Natural killer cell (primary cell): Measurements from ENCODE around the gene SIPA1L3. TPM values are rescaled to one million over a fixed set of nuclear protein-coding genes. Genes with fewer than 3 reads are reported as not detected.

Experiments
- ATAC-seq, 3 donors: fragments of 150-1000 bp in 2 of 3; fragments of 200-7000 bp in 1 of 3; cut with Tn5 transposase; 1 replicate in 1 of 3; 2 replicates in 2 of 3; pipeline ENCODE4 v1.10.0; 2021; ENCODE audit warnings: mild to moderate bottlenecking in 2 of 3, moderate library complexity in 2 of 3
- DNase-seq, 2 donors: peaks; one replicate each; pipeline versions ENCODE4 v3.0.0 to v3.0.0-alpha.2; 2013 to 2021; ENCODE audit warnings: mixed read lengths in 1 of 2
- H3K27ac ChIP-seq: one replicate; pipeline ENCODE4 v1.5.1; 2013; ENCODE audit warnings: mild to moderate bottlenecking, low read length
- H3K27me3 ChIP-seq: one replicate; pipeline ENCODE4 v1.6.1; 2013; ENCODE audit warnings: low read length; ENCODE audit not compliant: control insufficient read depth, insufficient read depth
- H3K36me3 ChIP-seq: one replicate; pipeline ENCODE4 v1.6.1; 2013; ENCODE audit warnings: low read length; ENCODE audit not compliant: control insufficient read depth, insufficient read depth
- H3K4me1 ChIP-seq: one replicate; pipeline ENCODE4 v1.6.1; 2013; ENCODE audit warnings: low read length; ENCODE audit not compliant: control insufficient read depth, insufficient read depth
- H3K4me3 ChIP-seq: one replicate; pipeline ENCODE4 v1.5.1; 2013; ENCODE audit warnings: low read length
- H3K9me3 ChIP-seq: one replicate; pipeline ENCODE4 v1.6.1; 2013; ENCODE audit warnings: low read length; ENCODE audit not compliant: control insufficient read depth, insufficient read depth
- H3K27ac Mint-ChIP-seq, 2 donors: one replicate each; pipeline ENCODE4 v1.8.0; 2022; ENCODE audit warnings: mild to moderate bottlenecking in 2 of 2, mixed read lengths in 2 of 2, moderate library complexity in 1 of 2
- H3K27me3 Mint-ChIP-seq, 2 donors: one replicate each; pipeline ENCODE4 v1.8.0; 2022; ENCODE audit warnings: low read depth in 2 of 2, mixed read lengths in 2 of 2
- H3K36me3 Mint-ChIP-seq: one replicate; pipeline ENCODE4 v1.8.0; 2022; ENCODE audit warnings: mixed read lengths
- H3K4me1 Mint-ChIP-seq, 2 donors: one replicate each; pipeline ENCODE4 v1.8.0; 2022; ENCODE audit warnings: mixed read lengths in 2 of 2
- H3K4me3 Mint-ChIP-seq: one replicate; pipeline ENCODE4 v1.8.0; 2022; ENCODE audit warnings: mild to moderate bottlenecking, moderate library complexity, mixed read lengths
- H3K9me3 Mint-ChIP-seq, 2 donors: one replicate each; pipeline ENCODE4 v1.8.0; 2022; ENCODE audit warnings: mixed read lengths in 2 of 2
- CTCF ChIP-seq: fragments of 200-600 bp; IDR thresholded peaks from one replicate; pipeline ENCODE4 v1.8.0; 2022; ENCODE audit warnings: antibody characterized with exemption
- WGBS: methylation state at CpG from one replicate; pipeline ENCODE4 v1.1.7; 2013; ENCODE audit warnings: missing lambda C conversion rate; ENCODE audit not compliant: insufficient coverage; 5-methylcytosine and 5-hydroxymethylcytosine counted together
- intact Hi-C: fragments of 100-400 bp; cut with micrococcal nuclease; formaldehyde crosslinking; loops from one replicate; pipeline ENCODE4 v1.14.2; 2022
- total RNA-seq, 4 donors: library from RNA; stranded (reverse); fragments of 120-200 nt in 1 of 4; gene quantifications; one replicate each; pipeline versions ENCODE4 v1.2.3 to v1.2.4, GENCODE V29; 2013 to 2022

Gene SIPA1L3
- total RNA-seq, 3 donors from 2014 or later (not counting 1 experiment from before 2014, with no cell fraction given), result 34.4 to 35.8 (median 35.4) TPM

- peaks cover 4% of the 10 kb centered on the region for H3K4me1 ChIP-seq
- H3K27ac Mint-ChIP-seq, result no peak overlapping the region
Measured at GRCh38 chr19:38252941-38253691, 346.1 kb downstream of the SIPA1L3 start.

GRCh38 chr19:38253788-38254187, 346.8 kb downstream of the SIPA1L3 start:
- H3K27ac Mint-ChIP-seq, result no peak overlapping the region
- Histone ChIP-seq H3K4me3 (no peak overlapping the region), H3K27me3 (no peaks in the 10 kb centered on the region), H3K27ac (no peak overlapping the region), H3K9me3 (no peaks in the 10 kb centered on the region), H3K36me3 (no peaks in the 10 kb centered on the region), H3K4me1 (peaks cover 4% of the 10 kb centered on the region)
- 85% methylated on average over 5 of the region's 5 CpGs for WGBS
- DNase-seq, result no peak
- peaks cover 16 to 32% of the 10 kb centered on the region in 2 donors for H3K27me3 Mint-ChIP-seq
- intact Hi-C loops, result no loop called here
- ATAC-seq, result no peak
- H3K4me1 Mint-ChIP-seq, result peaks cover 0 to 3% of the 10 kb centered on the region in 2 donors
- no peak for TF ChIP-seq CTCF
- no peaks in the 10 kb centered on the region for H3K36me3 Mint-ChIP-seq
- no peaks in the 10 kb centered on the region for H3K9me3 Mint-ChIP-seq
- H3K4me3 Mint-ChIP-seq, result no peak overlapping the region

More at GRCh38 chr19:38252941-38253691, 346.1 kb downstream of the SIPA1L3 start:
- intact Hi-C loops, result no loop called here
- Mint-ChIP-seq H3K4me1 (peaks cover 0 to 3% of the 10 kb centered on the region in 2 donors), H3K9me3 (no peaks in the 10 kb centered on the region), H3K4me3 (no peak overlapping the region), H3K27me3 (peaks cover 16 to 31% of the 10 kb centered on the region in 2 donors), H3K36me3 (no peaks in the 10 kb centered on the region)
- Histone ChIP-seq H3K4me3 (peak overlapping the region; percentile 7), H3K27me3 (no peaks in the 10 kb centered on the region), H3K9me3 (no peaks in the 10 kb centered on the region), H3K27ac (no peak overlapping the region), H3K36me3 (no peaks in the 10 kb centered on the region)
- TF ChIP-seq CTCF, result no peak
- 51% methylated on average over 19 of the region's 21 CpGs for WGBS
- DNase-seq (no peak), ATAC-seq (no peak)

- Mint-ChIP-seq H3K36me3 (no peaks in the 10 kb centered on the region), H3K9me3 (no peaks in the 10 kb centered on the region), H3K27ac (no peak overlapping the region), H3K4me1 (peaks cover 0 to 3% of the 10 kb centered on the region in 2 donors), H3K27me3 (peaks cover 16 to 31% of the 10 kb centered on the region in 2 donors), H3K4me3 (no peak overlapping the region)
- peak overlapping the region; percentile 18 for H3K4me3 ChIP-seq
- H3K9me3 ChIP-seq, result no peaks in the 10 kb centered on the region
- no peak for DNase-seq
- H3K36me3 ChIP-seq, result no peaks in the 10 kb centered on the region
- H3K27ac ChIP-seq, result no peak overlapping the region
- WGBS, result 53% methylated on average over 17 of the region's 17 CpGs
- no peaks in the 10 kb centered on the region for H3K27me3 ChIP-seq
- intact Hi-C loops, result no loop called here
- ATAC-seq, result no peak
- no peak for TF ChIP-seq CTCF
- peaks cover 4% of the 10 kb centered on the region for H3K4me1 ChIP-seq
Measured at GRCh38 chr19:38255383-38256014, 348.5 kb downstream of the SIPA1L3 start.

Other genes starting within 250 kb of the SIPA1L3 start
- 1 to 10 TPM; 4.6 to 5.1 (median 4.8) TPM for gene ZNF607, start 187.4 kb upstream of the SIPA1L3 start, total RNA-seq
- gene ZNF573, start 127.6 kb upstream of the SIPA1L3 start, total RNA-seq, result 10 to 100 TPM in 2 of 3 donors, 1 to 10 TPM in 1; 10.0 to 15.5 (median 13.4) TPM
- not detected for gene WDR87, start 614 bp upstream of the SIPA1L3 start, total RNA-seq